Neuronal stem cell (in vitro differentiated cells): ENCODE results near the gene EIF5.

ENCODE experiments used
- DNase-seq: peaks from one replicate; pipeline ENCODE4 v3.0.0-alpha.2; 2013; ENCODE audit warnings: low spot score
- H2AFZ ChIP-seq: one replicate; pipeline ENCODE4 v1.6.1; 2013; ENCODE audit warnings: mild to moderate bottlenecking, low read length, inconsistent platforms
- H2AK5ac ChIP-seq: 2 replicates; pipeline ENCODE4 v1.6.1; 2013; ENCODE audit warnings: low read depth, mild to moderate bottlenecking, inconsistent platforms, low read length, moderate library complexity, mixed read lengths
- H2BK120ac ChIP-seq: 2 replicates; pipeline ENCODE4 v1.6.1; 2013; ENCODE audit warnings: low read depth, mild to moderate bottlenecking, inconsistent platforms, low read length, moderate library complexity, mixed read lengths
- H2BK12ac ChIP-seq: one replicate; pipeline ENCODE4 v1.6.1; 2013; ENCODE audit warnings: low read length, inconsistent platforms
- H2BK15ac ChIP-seq: 2 replicates; pipeline ENCODE4 v1.6.1; 2013; ENCODE audit warnings: mild to moderate bottlenecking, low read length, inconsistent platforms, mixed read lengths
- H2BK5ac ChIP-seq: one replicate; pipeline ENCODE4 v1.6.1; 2013; ENCODE audit warnings: inconsistent platforms, mild to moderate bottlenecking, low read length, moderate library complexity
- H3K14ac ChIP-seq: one replicate; pipeline ENCODE4 v1.6.1; 2013; ENCODE audit warnings: low read length, inconsistent platforms
- H3K18ac ChIP-seq: 2 replicates; pipeline ENCODE4 v1.6.1; 2013; ENCODE audit warnings: low read length, inconsistent platforms
- H3K23ac ChIP-seq: 2 replicates; pipeline ENCODE4 v1.6.1; 2013; ENCODE audit warnings: low read depth, mild to moderate bottlenecking, mixed read lengths, low read length, inconsistent platforms; ENCODE audit not compliant: poor library complexity
- H3K27ac ChIP-seq: replicated peaks from 3 replicates; pipeline ENCODE4 v1.5.1; 2013; ENCODE audit warnings: low read length, inconsistent platforms
- H3K27me3 ChIP-seq, 3 experiments: 2 replicates each; pipeline ENCODE4 v1.6.1; 2013; ENCODE audit warnings: low read length in 3 of 3, mild to moderate bottlenecking in 2 of 3, inconsistent platforms in 1 of 3, low read depth in 1 of 3, mixed read lengths in 1 of 3, moderate library complexity in 1 of 3; ENCODE audit not compliant: control insufficient read depth in 3 of 3, insufficient read depth in 3 of 3
- H3K36me3 ChIP-seq, 2 donors: replicated peaks in 1 of 2; 2 replicates each; pipeline ENCODE4 v1.6.1; 2013; ENCODE audit warnings: low read length in 2 of 2; ENCODE audit not compliant: control insufficient read depth in 2 of 2, insufficient read depth in 2 of 2
- H3K4ac ChIP-seq: 2 replicates; pipeline ENCODE4 v1.6.1; 2013; ENCODE audit warnings: inconsistent platforms, mild to moderate bottlenecking, low read length, moderate library complexity
- H3K4me1 ChIP-seq, 2 donors: 1 replicate in 1 of 2; 2 replicates in 1 of 2; pipeline ENCODE4 v1.6.1; 2013; ENCODE audit warnings: low read length in 2 of 2, low read depth in 1 of 2; ENCODE audit not compliant: control insufficient read depth in 2 of 2, insufficient read depth in 1 of 2
- H3K4me2 ChIP-seq: one replicate; pipeline ENCODE4 v1.6.1; 2013; ENCODE audit warnings: mild to moderate bottlenecking, low read length, inconsistent platforms; ENCODE audit not compliant: insufficient read depth, poor library complexity, severe bottlenecking
- H3K4me3 ChIP-seq, 2 donors: 2 replicates each; pipeline ENCODE4 v1.5.1; 2013; ENCODE audit warnings: low read length in 2 of 2, mild to moderate bottlenecking in 2 of 2, inconsistent platforms in 1 of 2, moderate library complexity in 1 of 2
- H3K79me1 ChIP-seq: one replicate; pipeline ENCODE4 v1.6.1; 2013; ENCODE audit warnings: low read depth, mild to moderate bottlenecking, inconsistent platforms, low read length, moderate library complexity
- H3K9ac ChIP-seq: one replicate; pipeline ENCODE4 v1.6.1; 2013; ENCODE audit warnings: mild to moderate bottlenecking, low read depth, low read length, inconsistent platforms; ENCODE audit not compliant: poor library complexity
- H3K9me3 ChIP-seq, 2 donors: replicated peaks in 1 of 2; 2 replicates each; pipeline versions ENCODE3 to v1.6.1; 2013; ENCODE audit warnings: low read length in 2 of 2, mild to moderate bottlenecking in 2 of 2, inconsistent platforms in 1 of 2, low read depth in 1 of 2, mixed read lengths in 1 of 2, moderate library complexity in 1 of 2; ENCODE audit not compliant: control insufficient read depth in 2 of 2, insufficient read depth in 1 of 2
- H4K8ac ChIP-seq: one replicate; pipeline ENCODE4 v1.6.1; 2013; ENCODE audit warnings: low read depth, mild to moderate bottlenecking, inconsistent platforms, low read length, moderate library complexity
- H4K91ac ChIP-seq: one replicate; pipeline ENCODE4 v1.6.1; 2013; ENCODE audit warnings: low read length, low read depth, mild to moderate bottlenecking, inconsistent platforms; ENCODE audit not compliant: poor library complexity
- WGBS, 2 donors: extraction: QIAGEN DNeasy Blood & Tissue Kit; methylation state at CpG; one replicate each; pipeline ENCODE4 v1.1.7; 2013; ENCODE audit warnings: missing lambda C conversion rate in 2 of 2, mixed read lengths in 1 of 2; ENCODE audit not compliant: insufficient read length in 2 of 2, insufficient replicate concordance in 1 of 2; ENCODE audit errors: extremely low coverage in 2 of 2; 5-methylcytosine and 5-hydroxymethylcytosine counted together

The EIF5 gene

GRCh38 chr14:103384450-103385151 lies 50.6 kb downstream of the EIF5 start:
- Histone ChIP-seq H3K27me3 (peaks cover 0 to 11% (median 0%) of the 10 kb centered on the region in 3 experiments), H3K4me1 (peaks cover 3 to 7% of the 10 kb centered on the region in 2 donors), H2BK12ac (peak overlapping the region; percentile 93), H3K23ac (peak overlapping the region; percentile 92), H3K14ac (peak overlapping the region; percentile 86), H3K4me2 (peak overlapping the region; percentile 88), H3K4ac (no peak overlapping the region), H3K9me3 (peaks cover 0 to 8% of the 10 kb centered on the region in 2 donors), H2BK15ac (peak overlapping the region; percentile 83), H3K36me3 (peaks cover 0 to 8% of the 10 kb centered on the region in 2 donors), H2AFZ (peak overlapping the region; percentile 97), H2AK5ac (peak overlapping the region; percentile 88), H2BK120ac (peak overlapping the region; percentile 81), H3K9ac (peak overlapping the region; percentile 92), H3K27ac (peak overlapping the region; percentile 77), H3K79me1 (peaks cover 7% of the 10 kb centered on the region), H4K8ac (peak overlapping the region; percentile 97), H3K18ac (peak overlapping the region; percentile 86), H3K4me3 (peak overlapping the region; percentile 83 to 99), H4K91ac (no peak overlapping the region), H2BK5ac (no peak overlapping the region)
- WGBS, 2 donors: no CpG with 5 or more reads among the region's 31 CpGs
- DNase-seq: no peak

GRCh38 chr14:103385152-103385928 lies 51.3 kb downstream of the EIF5 start, which contains the start of gene MARK3:
Gene MARK3, plus strand, starts transcription at chr14:103385415. Its CDS starts 615 bp downstream, at chr14:103386030.
- H3K36me3 ChIP-seq: peaks cover 0 to 8% of the 10 kb centered on the region in 2 donors

GRCh38 chr14:103385929-103386712 lies 52.1 kb downstream of the EIF5 start:
- no CpG with 5 or more reads among the region's 44 CpGs for WGBS, 2 donors
- peak overlapping the region; percentile 99 for H3K9ac ChIP-seq
- no peak overlapping the region for H3K4ac ChIP-seq

More at GRCh38 chr14:103385152-103385928, 51.3 kb downstream of the EIF5 start, which contains the start of gene MARK3:
- H3K23ac ChIP-seq: peak within 1 kb of the TSS; percentile 92
- peak within 1 kb of the TSS; percentile 93 for H3K27ac ChIP-seq
- H3K18ac ChIP-seq: peak within 1 kb of the TSS; percentile 99
- no peak within 1 kb of the TSS for H3K4ac ChIP-seq
- H3K9ac ChIP-seq: peak within 1 kb of the TSS; percentile 99
- peak within 1 kb of the TSS; percentile 81 for H2BK120ac ChIP-seq
- peaks cover 3 to 7% of the 10 kb centered on the region in 2 donors for H3K4me1 ChIP-seq
- peak within 1 kb of the TSS; percentile 48 for H4K91ac ChIP-seq
- peak within 1 kb of the TSS; percentile 83 for H2BK15ac ChIP-seq
- peak within 1 kb of the TSS; percentile 97 for H4K8ac ChIP-seq
- peaks cover 0 to 5% (median 0%) of the 10 kb centered on the region in 3 experiments for H3K27me3 ChIP-seq
- H2AK5ac ChIP-seq: peak within 1 kb of the TSS; percentile 95
- peak within 1 kb of the TSS; percentile 95 for H3K14ac ChIP-seq
- WGBS, 2 donors: no CpG with 5 or more reads among the region's 91 CpGs
- H2AFZ ChIP-seq: peak within 1 kb of the TSS; percentile 97
- peaks cover 7% of the 10 kb centered on the region for H3K79me1 ChIP-seq
- peak within 1 kb of the TSS; percentile 88 for H3K4me2 ChIP-seq
- DNase-seq: peak; percentile 95
- H3K9me3 ChIP-seq: peaks cover 0 to 8% of the 10 kb centered on the region in 2 donors
- peak within 1 kb of the TSS; percentile 99 for H3K4me3 ChIP-seq
- peak within 1 kb of the TSS; percentile 99 for H2BK5ac ChIP-seq
- peak within 1 kb of the TSS; percentile 96 for H2BK12ac ChIP-seq

More at GRCh38 chr14:103385929-103386712, 52.1 kb downstream of the EIF5 start:
- peak overlapping the region; percentile 81 for H3K4me2 ChIP-seq
- H3K14ac ChIP-seq: peak overlapping the region; percentile 95
- H3K4me3 ChIP-seq: peak overlapping the region; percentile 99
- H3K27me3 ChIP-seq: no peaks in the 10 kb centered on the region
- peak overlapping the region; percentile 92 for H3K23ac ChIP-seq
- no peak overlapping the region for H4K8ac ChIP-seq
- H4K91ac ChIP-seq: no peak overlapping the region
- H3K4me1 ChIP-seq: peaks cover 3 to 7% of the 10 kb centered on the region in 2 donors
- H2BK5ac ChIP-seq: peak overlapping the region; percentile 99
- peaks cover 7% of the 10 kb centered on the region for H3K79me1 ChIP-seq
- H3K18ac ChIP-seq: peak overlapping the region; percentile 99
- H3K9me3 ChIP-seq: peaks cover 0 to 5% of the 10 kb centered on the region in 2 donors
- peaks cover 0 to 8% of the 10 kb centered on the region in 2 donors for H3K36me3 ChIP-seq
- H3K27ac ChIP-seq: peak overlapping the region; percentile 93
- no peak for DNase-seq
- H2BK12ac ChIP-seq: no peak overlapping the region
- H2BK15ac ChIP-seq: no peak overlapping the region
- peak overlapping the region; percentile 95 for H2AK5ac ChIP-seq
- H2BK120ac ChIP-seq: no peak overlapping the region
- H2AFZ ChIP-seq: peak overlapping the region; percentile 97
